22Rv1 (cell line): ENCODE measurements around the gene SETBP1.

ENCODE experiments used
- CTCF ChIP-seq: fragments of 450-650 bp; IDR thresholded peaks from 2 replicates; pipeline ENCODE4 v1.5.1; 2017; ENCODE audit warnings: mild to moderate bottlenecking
- ZFX ChIP-seq: fragments of 450-650 bp; IDR thresholded peaks from 2 replicates; pipeline ENCODE4 v1.6.1; 2017; ENCODE audit warnings: antibody characterized with exemption, borderline replicate concordance

- TF ChIP-seq CTCF (no peak), ZFX (no peak)
Observed at GRCh38 chr18:44716697-44717163, 36.0 kb downstream of the SETBP1 start.
